Stomach (tissue), 9 donors: ENCODE measurements around the gene C12orf60. TPM values are rescaled to one million over a fixed set of nuclear protein-coding genes. Genes with fewer than 3 reads are reported as not detected.

Experiments
- DNase-seq, 2 donors: peaks; one replicate each; pipeline versions ENCODE4 v3.0.0 to v3.0.0-alpha.2; 2013 to 2019
- H3K27ac ChIP-seq, 5 donors: fragments of 200-600 bp in 4 of 5; sonication (generic) in 4 of 5; one replicate each; pipeline ENCODE4 v1.5.1; 2013 to 2019; ENCODE audit warnings: mild to moderate bottlenecking in 1 of 5, moderate library complexity in 1 of 5
- H3K27me3 ChIP-seq, 3 donors: fragments of 200-600 bp; sonication (generic); one replicate each; pipeline ENCODE4 v1.5.1; 2017 to 2019; ENCODE audit warnings: mixed run types in 1 of 3
- H3K36me3 ChIP-seq, 4 donors: fragments of 200-600 bp; sonication (generic); 1 replicate in 3 of 4; 2 replicates in 1 of 4; pipeline ENCODE4 v1.5.1; 2016 to 2019
- H3K4me1 ChIP-seq, 4 donors: fragments of 200-600 bp; sonication (generic); one replicate each; pipeline ENCODE4 v1.5.1; 2016 to 2019
- H3K4me3 ChIP-seq, 4 donors: fragments of 200-600 bp; sonication (generic) in 3 of 4; one replicate each; pipeline ENCODE4 v1.5.1; 2016 to 2019; ENCODE audit warnings: mild to moderate bottlenecking in 1 of 4
- H3K9me3 ChIP-seq, 4 donors: fragments of 200-600 bp; sonication (generic); one replicate each; pipeline ENCODE4 v1.5.1; 2016 to 2019
- CTCF ChIP-seq, 7 experiments: fragments of 450-650 bp in 4 of 7; fragments of 200-600 bp in 3 of 7; sonication (generic) in 3 of 7; IDR thresholded peaks; one replicate each; pipeline ENCODE4 v1.5.1; 2016 to 2019; ENCODE audit warnings: antibody characterized with exemption in 7 of 7, control low read depth in 2 of 7, mild to moderate bottlenecking in 1 of 7
- EP300 ChIP-seq: sonication (generic); formaldehyde crosslinking; IDR thresholded peaks from one replicate; pipeline ENCODE4 v1.6.1; 2017; ENCODE audit warnings: antibody characterized with exemption
- POLR2A ChIP-seq, 4 donors: fragments of 450-650 bp; IDR thresholded peaks; one replicate each; pipeline ENCODE4 v1.6.1; 2016; ENCODE audit warnings: antibody characterized with exemption in 4 of 4, control low read depth in 2 of 4, mild to moderate bottlenecking in 1 of 4, moderate library complexity in 1 of 4
- POLR2AphosphoS5 ChIP-seq, 3 donors: sonication (generic); formaldehyde crosslinking; IDR thresholded peaks; one replicate each; pipeline ENCODE4 v1.6.1; 2016; ENCODE audit warnings: antibody characterized with exemption in 3 of 3
- WGBS, 5 donors: extraction: QIAGEN DNeasy Blood & Tissue Kit in 3 of 5; methylation state at CpG; one replicate each; pipeline versions ENCODE4 v1.1.5 to v1.1.7; 2013 to 2018; 5-methylcytosine and 5-hydroxymethylcytosine counted together
- intact Hi-C: fragments of 100-400 bp; cut with DNase I; formaldehyde crosslinking; loops from one replicate; pipeline ENCODE4 v1.15.1; 2023; ENCODE audit warnings: low total_unique reads
- polyA plus RNA-seq, 3 donors: library from polyadenylated mRNA; stranded (reverse); fragments of 200-250 nt; gene quantifications; one replicate each; pipeline ENCODE4 v1.2.3, GENCODE V29; 2013
- total RNA-seq, 5 donors: library from RNA; depleted of rRNA; stranded (reverse); fragments of >200 nt; gene quantifications; one replicate each; pipeline versions ENCODE4 v1.1.0 to v1.2.3, GENCODE V29; 2014 to 2016
- donor health status: healthy with polysubstance abuse.
- donor health status: Bipolar disorder and iron deficiency.
- donor health status: healthy.

C12orf60 gene
- total and polyA plus RNA-seq, 8 donors, result 1.0 to 3.1 (median 1.4) TPM; not detected in 2

DNA sequence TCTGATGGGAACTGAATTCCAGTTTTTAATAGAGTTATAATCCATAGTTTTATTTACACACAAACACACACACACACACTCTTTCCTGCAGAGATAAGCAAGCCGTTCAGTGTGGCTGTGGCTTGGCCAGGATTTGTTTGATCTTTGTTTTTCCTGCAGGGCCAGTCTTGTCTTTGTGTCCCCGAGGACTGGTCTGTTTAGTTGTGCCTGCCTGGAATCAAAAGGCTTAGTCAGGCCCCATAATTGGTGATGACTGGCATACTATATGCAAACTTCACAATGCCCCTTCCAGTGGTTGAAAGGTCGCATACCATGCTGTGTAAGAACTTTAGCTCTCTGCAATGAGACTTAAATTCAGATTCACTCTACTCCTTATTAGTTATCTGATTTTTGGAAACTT, 26.2 kb upstream of the C12orf60 start:
- Histone ChIP-seq H3K36me3 (no peaks in the 10 kb centered on the region), H3K4me3 (no peak overlapping the region), H3K4me1 (peaks cover 16 to 46% (median 27%) of the 10 kb centered on the region in 4 donors), H3K27ac (peak overlapping the region; percentile 6 to 99 (median 96)), H3K9me3 (no peaks in the 10 kb centered on the region), H3K27me3 (no peaks in the 10 kb centered on the region)
- WGBS, 5 donors, result 20 to 50% (median 26%) methylated on average over 3 of the region's 3 CpGs
- intact Hi-C loops, result no loop called here
- TF ChIP-seq POLR2AphosphoS5 (IDR thresholded peaks at IDR 0.05) (peak in 2 of 3 donors; percentile 53 to 74), CTCF (IDR thresholded peaks at IDR 0.05) (no peak)
- peak; percentile 72 to 84 for DNase-seq

- Histone ChIP-seq H3K4me1 (peaks cover 16 to 38% (median 24%) of the 10 kb centered on the region in 4 donors), H3K27me3 (no peaks in the 10 kb centered on the region), H3K36me3 (peaks cover 0 to 11% (median 5%) of the 10 kb centered on the region in 4 donors), H3K4me3 (no peak overlapping the region), H3K9me3 (no peaks in the 10 kb centered on the region), H3K27ac (no peak overlapping the region)
- 83 to 91% (median 89%) methylated on average over 2 of the region's 2 CpGs for WGBS, 5 donors
- intact Hi-C loops, result no loop called here
- TF ChIP-seq CTCF (IDR thresholded peaks at IDR 0.05), result no peak
- no peak for TF ChIP-seq EP300
- TF ChIP-seq POLR2AphosphoS5 (IDR thresholded peaks at IDR 0.05), result no peak
- no peak for TF ChIP-seq POLR2A (IDR thresholded peaks at IDR 0.05)
- no peak for DNase-seq
These were observed 23.6 kb upstream of the C12orf60 start for GRCh38 chr12:14779834-14780233.

DNA sequence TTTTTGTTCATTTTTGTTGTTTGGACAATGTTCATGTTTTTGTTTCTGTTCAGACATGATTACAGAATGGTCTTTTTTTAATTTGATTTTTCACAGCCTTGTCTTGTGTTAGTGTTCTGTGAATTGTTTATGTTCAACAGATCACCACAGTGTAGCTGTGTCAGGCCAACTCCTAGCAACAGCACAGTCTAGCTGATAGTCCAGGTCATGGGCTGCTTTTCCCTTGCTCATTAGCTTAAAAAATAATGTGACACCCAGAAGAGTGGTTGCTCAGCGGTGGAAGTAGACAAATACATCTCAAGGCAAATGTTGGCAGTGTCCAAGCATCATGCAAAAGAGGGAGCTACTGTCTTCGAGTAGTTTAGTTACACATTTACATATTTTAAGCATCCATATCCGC, 22.6 kb upstream of the C12orf60 start:
- TF ChIP-seq POLR2A (IDR thresholded peaks at IDR 0.05) (no peak), POLR2AphosphoS5 (IDR thresholded peaks at IDR 0.05) (no peak), CTCF (IDR thresholded peaks at IDR 0.05) (no peak), EP300 (no peak)
- 67 to 87% (median 77%) methylated on average over 3 of the region's 3 CpGs for WGBS, 5 donors
- intact Hi-C loops, result no loop called here

GRCh38 chr12:14781563-14781962, 21.9 kb upstream of the C12orf60 start:
- Histone ChIP-seq H3K9me3 (no peaks in the 10 kb centered on the region), H3K4me1 (peaks cover 6 to 26% (median 13%) of the 10 kb centered on the region in 4 donors), H3K4me3 (no peak overlapping the region), H3K36me3 (peaks cover 0 to 28% (median 21%) of the 10 kb centered on the region in 4 donors), H3K27me3 (no peaks in the 10 kb centered on the region), H3K27ac (no peak overlapping the region)
- no peak for DNase-seq
- WGBS, 5 donors, result 42 to 56% (median 47%) methylated on average over 2 of the region's 2 CpGs
- TF ChIP-seq POLR2A (IDR thresholded peaks at IDR 0.05) (no peak), CTCF (IDR thresholded peaks at IDR 0.05) (no peak), EP300 (no peak), POLR2AphosphoS5 (IDR thresholded peaks at IDR 0.05) (no peak)
- intact Hi-C loops, result no loop called here

More for the DNA sequence above, 22.6 kb upstream of the C12orf60 start:
- DNase-seq, result peak in 1 of 2 donors; percentile 50
- H3K4me1 ChIP-seq, result peaks cover 11 to 33% (median 20%) of the 10 kb centered on the region in 4 donors
- no peak overlapping the region for H3K4me3 ChIP-seq
- H3K9me3 ChIP-seq, result no peaks in the 10 kb centered on the region
- H3K27me3 ChIP-seq, result no peaks in the 10 kb centered on the region
- H3K27ac ChIP-seq, result no peak overlapping the region
- H3K36me3 ChIP-seq, result peaks cover 0 to 21% (median 15%) of the 10 kb centered on the region in 4 donors
